WTC11 (cell line): ENCODE data around the gene MAP1S.

Source experiments
- ZNF138 ChIP-seq: sonication (generic); formaldehyde crosslinking; conservative IDR thresholded peaks from 2 replicates; pipeline ENCODE4 v1.8.1; 2022; ENCODE audit warnings: mild to moderate bottlenecking, moderate library complexity, missing genetic modification reagents
- ZNF232 ChIP-seq: sonication (generic); formaldehyde crosslinking; IDR thresholded peaks from 2 replicates; pipeline ENCODE4 v1.8.0; 2022; ENCODE audit warnings: mild to moderate bottlenecking, missing genetic modification reagents
- ZNF425 ChIP-seq: fragments of 250-450 bp; sonication (Bioruptor Pico); conservative IDR thresholded peaks from 2 replicates; pipeline ENCODE4 v1.9.0; 2021; ENCODE audit warnings: mild to moderate bottlenecking
- TF ChIP-seq, protein P1 (sequence below): fragments of 200-600 bp; IDR thresholded peaks from 2 replicates; pipeline ENCODE4 v1.8.0; 2022; ENCODE audit warnings: antibody characterized with exemption

DNA sequence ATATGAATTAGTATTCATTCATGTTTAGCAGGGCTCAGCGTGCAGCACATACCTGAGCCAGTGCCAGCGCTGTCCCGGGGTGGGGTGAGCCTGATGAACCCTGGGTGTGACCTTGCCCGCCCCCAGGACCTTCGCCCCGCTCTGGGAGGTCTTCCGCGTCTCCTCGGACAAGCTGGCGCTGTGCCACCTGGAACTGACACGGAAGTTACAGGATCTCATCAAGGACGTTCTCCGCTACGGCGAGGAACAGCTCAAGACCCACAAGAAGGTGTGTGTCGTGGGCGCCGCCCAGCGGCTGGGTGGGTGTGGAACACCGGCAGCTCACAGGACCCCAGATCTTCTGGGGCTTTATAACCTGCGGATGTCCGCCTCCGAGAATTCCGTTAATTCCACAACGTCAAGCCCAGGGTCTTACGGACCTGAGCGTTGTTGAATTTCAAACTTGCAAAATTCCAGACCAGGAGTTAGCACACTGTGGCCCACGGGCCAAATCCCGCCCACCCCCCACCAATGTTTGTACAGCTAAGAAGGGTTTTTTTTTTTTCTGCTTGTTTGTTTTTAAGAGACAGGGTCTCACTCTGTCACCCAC, 47.4 kb downstream of the MAP1S start:
- TF ChIP-seq, protein P1, sequence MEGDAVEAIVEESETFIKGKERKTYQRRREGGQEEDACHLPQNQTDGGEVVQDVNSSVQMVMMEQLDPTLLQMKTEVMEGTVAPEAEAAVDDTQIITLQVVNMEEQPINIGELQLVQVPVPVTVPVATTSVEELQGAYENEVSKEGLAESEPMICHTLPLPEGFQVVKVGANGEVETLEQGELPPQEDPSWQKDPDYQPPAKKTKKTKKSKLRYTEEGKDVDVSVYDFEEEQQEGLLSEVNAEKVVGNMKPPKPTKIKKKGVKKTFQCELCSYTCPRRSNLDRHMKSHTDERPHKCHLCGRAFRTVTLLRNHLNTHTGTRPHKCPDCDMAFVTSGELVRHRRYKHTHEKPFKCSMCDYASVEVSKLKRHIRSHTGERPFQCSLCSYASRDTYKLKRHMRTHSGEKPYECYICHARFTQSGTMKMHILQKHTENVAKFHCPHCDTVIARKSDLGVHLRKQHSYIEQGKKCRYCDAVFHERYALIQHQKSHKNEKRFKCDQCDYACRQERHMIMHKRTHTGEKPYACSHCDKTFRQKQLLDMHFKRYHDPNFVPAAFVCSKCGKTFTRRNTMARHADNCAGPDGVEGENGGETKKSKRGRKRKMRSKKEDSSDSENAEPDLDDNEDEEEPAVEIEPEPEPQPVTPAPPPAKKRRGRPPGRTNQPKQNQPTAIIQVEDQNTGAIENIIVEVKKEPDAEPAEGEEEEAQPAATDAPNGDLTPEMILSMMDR = peak; percentile 59; the same call in 1 of the 2 replicates
- TF ChIP-seq ZNF138 (CRISPR knock-in tag) (no peak), ZNF232 (CRISPR knock-in tag) (no peak), ZNF425 (CRISPR knock-in tag) (no peak)
